Measurements from ENCODE around the gene DALRD3. TPM values are rescaled to one million over a fixed set of nuclear protein-coding genes. Genes with fewer than 3 reads are reported as not detected.
A peak's percentile ranks its signal among the peaks of the same experiment; 100 is the strongest.
"Not testable (repeated sequence)": the region's sequence is repeated elsewhere in the genome, so short reads cannot be mapped to it uniquely, and the experiment has no call there.

The DALRD3 gene
- polyA plus RNA-seq, 10 donors = 24.6 to 35.1 (median 29.1) TPM

DNA sequence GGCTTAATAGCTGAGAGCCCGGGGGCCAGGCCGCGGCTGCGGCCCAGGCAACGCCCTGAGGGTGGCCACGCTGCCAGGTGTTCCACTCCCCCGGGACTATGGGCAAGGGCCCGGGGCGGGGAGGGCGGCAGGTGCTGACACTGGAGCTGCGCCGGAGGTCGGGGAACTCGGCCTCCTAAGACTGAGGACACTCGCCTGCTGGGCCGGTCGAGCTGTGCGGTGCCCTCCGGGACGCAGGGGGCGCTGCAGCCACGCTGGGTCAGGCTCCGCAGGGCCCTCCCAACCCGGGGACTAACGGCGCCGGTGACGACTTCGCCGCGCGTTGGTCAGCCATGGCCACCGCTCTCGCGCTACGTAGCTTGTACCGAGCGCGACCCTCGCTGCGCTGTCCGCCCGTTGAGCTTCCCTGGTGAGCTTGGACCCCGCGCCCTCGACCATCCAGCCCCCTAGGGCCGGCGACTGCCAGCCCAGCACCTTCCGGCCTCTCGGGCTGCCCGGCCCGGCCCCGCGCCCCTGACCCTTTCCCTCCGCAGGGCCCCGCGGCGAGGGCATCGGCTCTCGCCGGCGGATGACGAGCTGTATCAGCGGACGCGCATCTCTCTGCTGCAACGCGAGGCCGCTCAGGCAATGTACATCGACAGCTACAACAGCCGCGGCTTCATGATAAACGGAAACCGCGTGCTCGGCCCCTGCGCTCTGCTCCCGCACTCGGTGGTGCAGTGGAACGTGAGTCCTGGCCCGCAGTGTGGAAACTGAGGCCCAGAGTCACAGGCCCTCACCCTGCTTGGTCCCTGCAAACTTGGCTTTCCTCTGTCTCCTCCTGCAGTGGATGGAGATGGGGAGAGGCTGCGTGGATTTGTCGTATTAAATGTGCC, 3.7 kb upstream of the DALRD3 start, which contains the start of gene NDUFAF3:
Gene NDUFAF3, plus strand, starts transcription at position 309 of the 875 bp plus-strand sequence. Its CDS starts 24 bp downstream, at position 333.
- peak; percentile 91 to 98 (median 95) for DNase-seq

GRCh38 chr3:49021213-49021812, 2.9 kb upstream of the DALRD3 start:
- peak; percentile 98 to 100 (median 99) for DNase-seq

DNA sequence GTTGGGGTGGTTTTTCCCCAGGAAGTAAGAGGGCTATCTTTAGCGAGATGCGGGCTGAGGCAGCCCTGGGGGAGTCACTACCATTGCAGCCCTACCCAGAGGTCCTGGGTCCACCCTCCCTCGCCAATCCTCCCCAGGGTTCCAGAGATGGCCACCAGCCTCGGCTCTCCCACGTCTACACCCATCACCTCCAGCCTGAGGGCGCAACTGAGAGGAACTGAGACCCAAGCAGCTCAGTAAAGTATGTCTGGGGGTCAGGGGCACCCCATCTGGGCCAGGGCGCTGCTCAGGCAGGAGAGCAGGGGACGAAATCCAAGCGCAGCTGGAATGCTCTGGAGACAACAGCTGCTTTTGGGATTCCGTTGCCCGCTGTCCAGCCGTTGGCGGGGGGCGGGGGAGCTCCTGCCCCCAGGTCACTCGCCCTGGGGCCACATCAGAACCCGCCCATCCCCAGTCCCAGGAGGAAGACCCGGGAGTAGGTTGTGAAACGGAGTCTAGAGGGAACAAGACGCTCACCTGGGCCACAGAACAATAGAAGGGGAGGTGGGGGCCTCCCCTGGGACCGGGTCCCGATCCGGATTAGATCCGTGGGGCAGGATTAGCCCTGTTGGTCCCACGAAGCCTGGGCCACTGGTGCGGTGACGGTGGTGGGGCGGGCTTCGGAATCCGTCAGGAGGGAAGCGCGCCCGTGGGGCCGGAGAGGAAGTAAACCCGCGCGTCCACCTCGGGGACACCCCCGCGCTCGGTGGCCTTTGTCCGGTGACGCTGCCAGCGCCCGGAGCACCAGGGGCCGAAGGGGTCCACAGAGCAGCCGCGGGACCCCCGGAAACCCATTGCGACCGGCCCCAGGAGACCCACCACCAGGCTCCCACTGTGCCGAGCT, 2.2 kb upstream of the DALRD3 start:
- peak in 1 of 3 donors; percentile 56 for DNase-seq

- no peak for DNase-seq
Measured at GRCh38 chr3:49019941-49020329, 1.6 kb upstream of the DALRD3 start.

DNA sequence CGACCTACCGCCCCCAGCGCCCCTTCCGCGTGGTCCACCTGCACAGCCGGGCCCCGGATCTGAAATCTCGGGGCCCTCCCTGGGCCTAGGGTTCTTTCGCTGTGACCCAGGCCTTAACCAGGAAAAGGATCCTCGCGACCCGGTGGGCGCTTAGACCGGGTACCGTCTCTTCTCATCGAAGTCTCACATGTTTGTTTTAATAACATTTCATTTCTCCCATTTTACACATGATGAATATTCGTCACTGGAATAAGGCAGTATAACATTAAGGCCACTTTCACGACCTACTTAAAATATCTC, 277 bp upstream of the DALRD3 start:
- DNase-seq = no peak

DNA sequence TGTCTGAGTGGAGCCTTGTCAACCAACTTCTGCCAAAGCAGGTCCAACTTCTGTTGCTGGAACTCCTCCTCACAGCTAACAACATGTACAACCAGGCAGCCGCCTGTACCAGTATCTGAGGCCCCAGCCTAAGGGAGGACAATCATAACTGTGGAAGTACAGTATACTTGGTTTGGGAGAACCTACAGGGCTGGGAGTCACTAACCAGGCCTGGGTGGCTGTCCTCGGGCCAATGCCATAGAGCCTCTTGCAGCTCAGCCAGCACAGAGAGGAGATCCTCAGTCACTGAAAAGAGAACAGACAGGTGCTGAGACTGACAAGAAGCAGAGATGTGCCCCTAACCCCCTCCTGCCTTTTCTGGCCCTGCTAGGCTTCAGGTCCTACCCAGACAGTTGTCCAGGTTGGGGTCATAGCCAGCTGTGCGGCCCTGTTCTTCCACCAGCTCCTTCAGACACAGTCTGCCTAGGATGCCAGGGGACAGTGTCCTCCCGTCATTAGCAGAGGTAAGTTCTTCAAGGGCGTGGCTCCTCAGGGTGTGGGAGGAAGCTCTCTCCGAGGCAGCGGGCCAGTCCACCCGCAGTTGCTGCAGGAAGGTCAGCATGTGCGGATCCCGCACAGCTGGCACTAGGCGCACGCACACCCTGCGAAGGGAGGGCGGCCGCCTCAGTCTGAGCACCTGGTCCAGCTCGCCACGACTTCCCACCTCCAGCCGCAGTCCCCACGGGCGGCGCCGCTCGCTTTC, 980 bp downstream of the DALRD3 start:
- no peak for DNase-seq

GRCh38 chr3:49016414-49017228, 1.8 kb downstream of the DALRD3 start:
- DNase-seq = no peak

- no peak for DNase-seq
Measured at GRCh38 chr3:49015765-49016164, 2.6 kb downstream of the DALRD3 start.

DNA sequence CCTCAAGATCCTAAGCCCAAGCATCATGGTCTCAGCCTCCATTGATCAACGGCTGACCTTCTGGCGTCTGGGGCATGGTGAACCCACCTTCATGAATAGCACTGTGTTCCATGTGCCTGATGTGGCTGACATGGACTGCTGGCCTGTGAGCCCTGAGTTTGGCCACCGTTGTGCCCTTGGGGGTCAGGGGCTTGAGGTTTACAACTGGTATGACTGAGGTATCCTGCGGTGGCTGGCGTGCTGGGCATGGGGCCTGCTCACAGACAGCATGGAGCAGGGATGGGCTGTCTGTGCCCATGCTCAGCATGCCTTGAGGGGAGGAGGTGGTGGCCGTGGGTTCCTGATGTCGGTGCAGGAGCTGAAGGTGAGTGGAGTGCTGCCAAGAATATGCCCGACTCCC, 3.3 kb downstream of the DALRD3 start:
- DNase-seq = no peak

DNA sequence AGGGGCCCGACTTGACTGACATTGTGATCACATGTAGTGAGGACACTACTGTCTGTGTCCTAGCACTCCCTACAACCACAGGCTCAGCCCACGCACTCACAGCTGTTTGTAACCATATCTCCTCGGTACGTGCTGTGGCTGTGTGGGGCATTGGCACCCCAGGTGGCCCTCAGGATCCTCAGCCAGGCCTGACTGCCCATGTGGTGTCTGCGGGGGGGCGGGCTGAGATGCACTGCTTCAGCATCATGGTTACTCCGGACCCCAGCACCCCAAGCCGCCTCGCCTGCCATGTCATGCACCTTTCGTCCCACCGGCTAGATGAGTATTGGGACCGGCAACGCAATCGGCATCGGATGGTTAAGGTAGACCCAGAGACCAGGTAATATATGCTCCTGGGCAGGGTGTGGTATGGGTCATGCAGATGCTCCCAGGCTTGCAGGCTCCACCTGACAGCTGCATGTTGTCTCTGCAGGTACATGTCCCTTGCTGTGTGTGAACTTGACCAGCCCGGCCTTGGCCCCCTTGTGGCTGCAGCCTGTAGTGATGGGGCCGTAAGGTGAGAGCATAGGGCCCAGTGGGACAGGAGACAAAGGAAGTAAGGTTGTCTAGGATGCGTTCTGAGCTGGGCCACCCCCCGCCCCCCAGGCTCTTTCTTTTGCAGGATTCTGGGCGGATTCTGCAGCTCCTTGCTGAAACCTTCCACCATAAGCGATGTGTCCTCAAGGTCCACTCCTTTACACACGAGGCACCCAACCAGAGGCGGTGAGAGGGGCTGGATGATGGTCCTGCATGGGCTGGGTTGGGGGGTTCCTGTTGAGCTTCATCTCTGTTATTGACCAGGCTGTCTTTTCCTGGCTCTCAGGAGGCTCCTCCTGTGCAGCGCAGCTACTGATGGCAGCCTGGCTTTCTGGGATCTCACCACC, 4.4 kb downstream of the DALRD3 start:
- DNase-seq = no peak

- DNase-seq = no peak
Measured at GRCh38 chr3:49013113-49013737, 5.2 kb downstream of the DALRD3 start.

- DNase-seq = no peak
Measured at GRCh38 chr3:49012441-49013017, 5.9 kb downstream of the DALRD3 start.

DNA sequence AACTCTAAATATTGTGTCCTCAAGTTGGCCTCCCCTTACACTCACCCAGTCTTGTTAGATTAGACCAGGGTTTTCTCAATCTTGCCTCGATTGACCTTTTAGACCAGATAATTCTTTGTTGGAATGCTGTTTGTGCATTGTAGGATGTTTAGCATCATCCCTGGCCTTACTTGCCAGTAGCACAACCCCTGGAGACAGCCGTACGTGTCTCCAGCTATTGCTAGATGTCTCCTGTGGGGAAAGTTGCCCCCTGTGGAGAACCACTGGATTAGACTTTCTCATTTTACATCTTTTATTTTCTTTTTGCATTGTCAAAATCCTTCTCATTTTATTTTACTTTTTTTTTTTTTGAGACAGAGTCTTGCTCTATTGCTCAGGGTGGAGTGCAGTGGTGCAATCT, 9.0 kb downstream of the DALRD3 start:
- DNase-seq = no peak

DNA sequence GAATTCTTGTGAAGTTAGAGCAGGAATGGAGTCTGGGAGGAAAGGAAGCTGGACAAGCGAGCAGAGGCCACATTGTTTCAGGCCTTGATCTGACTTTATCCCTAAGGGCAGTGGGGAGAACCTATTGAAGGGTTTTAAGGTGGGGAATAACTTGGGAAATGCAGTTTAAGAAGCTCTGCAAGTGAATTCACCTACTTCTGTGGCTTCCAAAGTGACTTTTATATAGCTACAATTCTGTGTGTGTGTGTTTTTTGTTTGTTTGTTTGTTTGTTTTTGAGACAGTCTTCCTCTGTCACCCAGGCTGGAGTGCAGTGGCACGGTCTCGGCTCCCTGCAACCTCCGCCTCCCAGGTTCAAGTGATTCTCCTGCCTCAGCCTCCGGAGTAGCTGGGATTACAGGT, 9.8 kb downstream of the DALRD3 start:
- not testable (repeated sequence) for DNase-seq

GRCh38 chr3:49007771-49008528, 10.4 kb downstream of the DALRD3 start:
- DNase-seq = peak; percentile 87 to 93 (median 88)

- peak; percentile 95 to 98 (median 97) for DNase-seq
Measured at GRCh38 chr3:49007068-49007770, 11.2 kb downstream of the DALRD3 start, which contains the start of gene WDR6. Gene WDR6 (plus strand): TSS chr3:49007391. CDS start chr3:49007432, 41 bp downstream.
